HK-2 (cell line): ENCODE measurements around the gene TLCD1.
A peak's percentile ranks its signal among the peaks of the same experiment; 100 is the strongest.
"Not testable (repeated sequence)": the region's sequence is repeated elsewhere in the genome, so short reads cannot be mapped to it uniquely, and the experiment has no call there.

ENCODE experiments used
- DNase-seq: peaks from one replicate; pipeline ENCODE4 v3.0.0-alpha.2; 2018; ENCODE audit not compliant: unreplicated experiment

Gene TLCD1

GRCh38 chr17:28747051-28747691 is 21.1 kb upstream of the TLCD1 start:
- no peak for DNase-seq

GRCh38 chr17:28746611-28747050 is 20.6 kb upstream of the TLCD1 start:
- DNase-seq, result no peak

GRCh38 chr17:28745786-28746411 is 19.9 kb upstream of the TLCD1 start:
- DNase-seq, result peak; percentile 64

DNA sequence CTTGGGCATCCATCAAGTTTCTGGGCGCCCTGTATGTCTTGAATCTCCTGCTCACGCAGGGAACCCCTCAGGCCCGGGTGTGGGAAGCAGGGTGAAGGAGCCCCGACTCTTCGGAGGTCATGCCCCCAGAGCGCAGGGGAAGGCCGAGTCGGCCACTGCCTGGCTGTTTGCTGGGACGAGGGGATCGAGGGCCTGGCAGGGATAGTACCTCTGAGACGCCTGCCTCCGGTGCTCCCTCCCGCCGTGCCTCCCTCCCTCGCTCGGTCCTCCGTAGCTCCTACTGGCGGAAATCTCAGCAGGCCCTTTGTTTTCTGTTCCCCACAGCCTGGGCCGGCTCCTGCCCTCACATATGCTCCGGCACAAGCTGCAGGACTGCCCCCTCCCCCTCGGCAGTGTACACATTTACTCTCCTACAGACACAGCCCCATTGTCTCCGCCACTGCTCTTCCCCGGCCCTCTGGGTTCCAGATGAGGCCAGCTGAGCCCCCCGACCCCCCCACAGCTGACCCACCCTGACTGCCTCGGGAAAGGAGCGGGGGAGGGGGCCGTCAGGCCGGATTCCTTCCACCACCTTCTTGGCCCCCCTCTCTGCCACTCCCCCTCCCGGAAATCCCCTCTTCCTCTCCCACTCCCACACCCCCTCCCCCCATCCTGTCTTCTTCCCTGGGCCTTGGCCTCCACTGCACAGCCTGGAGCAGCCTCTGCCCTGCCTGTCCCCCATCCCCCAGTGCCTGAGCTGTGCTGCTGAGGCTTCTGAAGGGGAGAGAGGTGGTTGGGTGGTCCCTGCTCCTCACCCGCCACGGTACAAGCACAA is 19.1 kb upstream of the TLCD1 start:
- DNase-seq, result peak; percentile 64

- DNase-seq, result peak; percentile 74
Observed at GRCh38 chr17:28744104-28744971, 18.3 kb upstream of the TLCD1 start.

DNA sequence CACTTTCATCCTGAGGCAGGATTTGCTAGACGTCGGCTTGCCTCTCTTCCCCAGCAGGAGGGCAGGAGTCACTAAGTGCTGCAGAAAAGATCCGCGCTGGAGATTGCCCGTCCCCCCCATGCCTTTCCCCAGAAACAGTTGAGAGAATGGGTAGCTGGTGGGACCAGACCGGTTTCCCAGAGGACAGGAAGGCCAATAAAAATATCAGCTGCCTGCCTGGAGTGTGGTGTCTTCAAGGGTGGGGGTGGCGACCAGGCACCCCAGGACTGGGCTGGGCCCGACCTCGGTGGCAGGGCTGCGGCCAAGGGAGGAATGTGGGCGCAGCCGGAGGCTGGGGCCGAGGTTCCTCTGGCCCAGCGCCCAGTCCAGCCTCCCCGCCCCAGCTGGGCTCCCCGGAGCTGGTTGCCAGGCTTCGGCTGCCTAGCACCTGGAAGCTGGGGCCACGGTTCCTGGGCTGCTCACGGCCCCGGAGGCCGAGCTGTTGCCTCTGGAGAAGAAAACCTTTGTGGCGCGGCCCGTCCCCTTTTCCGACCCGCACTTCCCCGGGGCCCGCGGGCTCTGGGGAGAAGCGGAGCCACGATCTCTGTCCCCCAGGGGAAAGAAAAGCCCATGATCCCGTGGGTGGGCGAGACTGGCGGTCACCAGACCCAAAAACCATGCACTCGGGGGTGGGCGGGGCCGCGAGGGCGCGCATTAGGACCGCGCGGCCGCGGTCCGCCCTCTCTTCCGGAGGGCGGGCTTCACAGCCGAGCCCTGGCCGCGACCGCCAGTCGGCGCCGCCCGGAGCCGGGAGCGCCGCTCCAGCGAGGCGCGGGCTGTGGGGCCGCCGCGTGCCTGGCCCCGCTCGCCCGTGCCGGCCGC is 17.4 kb upstream of the TLCD1 start, which contains the start of gene TRAF4:
TSS of gene TRAF4 (plus strand) at position 769 of the 861 bp plus-strand sequence. CDS start 102 bp downstream, outside the sequence.
- peak; percentile 81 for DNase-seq

DNA sequence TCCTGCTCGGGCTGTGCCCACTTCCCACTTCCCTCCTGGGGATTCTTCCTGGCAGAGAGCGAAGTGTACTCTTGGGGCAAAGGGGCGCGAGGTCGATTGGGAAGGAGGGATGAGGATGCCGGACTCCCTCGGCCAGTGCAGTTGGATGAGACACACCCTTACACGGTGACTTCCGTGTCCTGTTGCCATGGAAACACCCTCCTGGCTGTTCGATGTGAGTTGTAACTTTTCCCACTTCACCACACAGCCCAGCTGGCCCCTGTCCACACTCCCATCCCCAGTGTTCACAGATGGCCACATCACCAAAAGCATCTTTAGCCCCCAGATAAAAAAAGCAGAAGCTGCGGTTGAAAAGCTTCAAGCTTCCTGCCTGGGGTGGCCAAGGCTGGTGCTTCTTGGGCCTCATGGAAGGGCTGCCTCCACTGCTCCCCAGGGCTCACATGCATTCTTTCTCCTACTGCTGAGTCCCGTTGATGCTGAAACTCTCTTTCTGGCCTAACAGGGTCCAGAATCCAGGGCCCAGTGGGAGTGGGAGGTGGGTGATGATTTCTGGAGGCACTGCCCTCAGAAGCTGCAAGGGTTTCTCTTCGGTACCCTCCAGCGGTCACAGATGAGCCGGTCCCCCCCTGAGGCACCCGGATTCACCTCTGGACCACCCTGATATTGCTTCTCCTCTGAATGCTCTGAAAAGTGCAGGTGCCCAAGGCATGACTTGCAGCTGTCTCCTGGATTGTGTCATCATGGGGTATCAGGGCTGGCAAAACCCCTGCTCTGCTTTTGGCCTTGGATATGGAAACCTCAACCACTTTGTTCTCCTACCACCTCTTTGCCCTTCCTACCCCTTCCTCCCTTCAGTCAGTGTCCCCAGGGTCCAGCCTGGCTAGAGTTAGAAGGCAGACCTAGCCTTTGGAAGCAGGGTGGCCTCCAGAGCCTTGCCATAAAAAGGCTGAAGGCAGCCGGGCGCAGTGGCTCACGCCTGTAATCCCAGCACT is 15.6 kb upstream of the TLCD1 start:
- no peak for DNase-seq

DNA sequence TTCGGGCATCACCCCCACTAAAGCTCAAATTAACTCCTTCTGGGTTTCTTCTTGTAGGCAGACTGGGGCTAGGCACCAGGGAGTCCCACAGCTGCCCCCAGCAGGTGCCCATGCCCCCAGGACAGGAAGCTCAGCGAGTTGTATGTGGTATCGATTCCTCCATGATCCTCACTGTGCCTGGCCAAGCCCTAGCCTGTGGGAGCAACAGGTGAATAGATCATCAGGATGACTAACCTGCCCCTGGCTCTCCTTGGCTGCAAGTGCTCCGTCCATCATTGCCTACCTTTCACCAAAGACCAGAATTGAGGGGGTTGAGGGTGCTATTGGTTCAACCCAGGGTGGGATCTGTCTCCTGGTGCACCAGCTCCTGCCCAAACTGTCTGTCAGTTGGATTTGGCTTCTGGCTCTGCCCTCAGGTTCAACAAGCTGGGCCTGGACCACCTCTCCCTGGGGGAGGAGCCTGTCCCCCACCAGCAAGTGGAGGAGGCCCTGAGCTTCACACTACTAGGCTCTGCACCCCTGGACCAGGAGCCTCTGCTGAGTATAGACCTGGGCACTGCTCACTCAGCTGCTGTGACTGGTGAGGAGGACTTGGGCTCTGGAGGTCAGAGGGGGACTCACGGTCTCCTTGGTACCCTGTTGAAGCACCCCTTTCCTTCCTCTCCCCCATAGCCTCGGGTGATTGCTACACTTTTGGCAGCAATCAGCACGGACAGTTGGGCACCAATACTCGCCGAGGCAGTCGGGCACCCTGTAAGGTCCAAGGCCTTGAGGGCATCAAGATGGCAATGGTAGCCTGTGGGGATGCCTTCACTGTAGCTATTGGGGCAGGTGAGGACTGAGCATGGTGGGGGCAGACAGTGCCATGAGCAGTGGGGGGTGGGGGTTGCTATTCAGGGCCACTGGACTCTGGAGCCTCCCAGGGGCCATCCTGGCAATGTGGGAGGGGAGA is 14.6 kb upstream of the TLCD1 start:
- DNase-seq, result no peak

DNA sequence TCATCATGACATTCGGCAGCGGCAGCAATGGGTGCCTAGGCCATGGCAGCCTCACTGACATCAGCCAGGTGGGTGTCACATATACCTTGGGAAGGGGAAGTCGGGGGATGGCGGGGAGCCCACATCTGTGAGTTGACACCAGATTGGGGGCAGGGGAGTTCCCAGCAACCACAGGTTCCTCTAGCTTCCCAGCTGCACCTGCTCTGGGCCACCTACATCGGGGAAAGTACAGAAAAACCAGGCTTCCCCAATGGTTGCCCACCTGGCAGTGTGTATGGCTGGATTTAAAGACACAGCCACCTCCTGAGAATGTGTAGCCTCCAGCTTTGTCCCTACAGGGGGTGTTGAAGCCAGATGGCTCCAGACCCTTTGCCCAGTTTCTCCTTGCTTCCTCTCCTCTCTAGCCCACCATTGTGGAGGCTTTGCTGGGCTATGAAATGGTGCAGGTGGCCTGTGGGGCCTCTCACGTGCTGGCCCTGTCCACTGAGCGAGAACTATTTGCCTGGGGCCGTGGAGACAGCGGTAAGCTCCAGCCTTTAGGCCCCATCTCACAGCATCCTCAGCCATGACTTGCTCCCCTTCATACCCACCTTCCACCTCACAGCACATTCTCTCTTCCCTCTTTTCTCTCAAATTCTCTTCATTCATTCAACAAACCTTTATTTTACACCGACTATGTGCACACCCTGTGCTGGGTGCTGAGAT is 12.8 kb upstream of the TLCD1 start:
- DNase-seq, result no peak

DNA sequence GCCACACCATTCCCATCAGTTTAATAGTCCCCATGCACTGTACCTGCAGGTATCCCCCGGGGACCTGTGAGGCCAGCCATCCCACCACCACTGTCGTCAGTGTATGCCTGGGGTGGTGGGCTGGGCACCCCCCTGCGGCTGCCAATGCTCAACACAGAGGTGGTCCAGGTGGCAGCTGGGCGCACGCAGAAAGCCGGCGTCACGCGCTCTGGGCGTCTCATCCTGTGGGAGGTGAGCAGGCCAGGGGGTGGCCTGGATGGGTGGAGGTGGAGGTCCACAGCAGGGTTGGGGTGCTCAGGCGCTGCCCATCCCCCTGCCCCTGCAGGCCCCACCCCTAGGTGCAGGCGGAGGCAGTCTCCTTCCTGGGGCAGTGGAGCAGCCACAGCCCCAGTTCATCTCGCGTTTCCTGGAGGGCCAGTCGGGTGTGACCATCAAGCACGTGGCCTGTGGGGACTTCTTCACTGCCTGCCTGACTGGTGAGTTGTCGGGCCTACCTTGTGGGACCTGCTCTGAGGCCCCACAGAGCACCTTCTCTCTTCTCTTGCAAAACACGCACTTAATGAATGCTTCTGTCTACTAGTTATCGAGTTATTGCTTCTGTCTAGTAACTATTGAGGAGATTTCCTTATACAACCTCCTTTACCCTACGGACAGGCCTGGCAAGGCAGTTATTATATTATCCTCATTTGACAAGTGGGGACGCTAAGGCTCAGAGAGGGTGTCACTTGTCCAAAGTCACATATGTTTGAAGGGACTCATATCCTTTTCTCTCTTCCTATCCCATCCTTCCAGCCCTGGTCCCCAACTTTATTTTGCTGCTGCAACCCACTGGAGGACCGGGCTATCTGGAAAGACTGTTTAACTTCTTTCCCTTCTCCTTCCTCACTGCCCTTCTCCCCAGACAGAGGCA is 12.0 kb upstream of the TLCD1 start:
- DNase-seq, result peak; percentile 81

- DNase-seq, result no peak
Observed at GRCh38 chr17:28737316-28737715, 11.3 kb upstream of the TLCD1 start.

- not testable (repeated sequence) for DNase-seq
Observed at GRCh38 chr17:28735913-28736769, 10.1 kb upstream of the TLCD1 start.

- no peak for DNase-seq
Observed at GRCh38 chr17:28735242-28735722, 9.2 kb upstream of the TLCD1 start.

DNA sequence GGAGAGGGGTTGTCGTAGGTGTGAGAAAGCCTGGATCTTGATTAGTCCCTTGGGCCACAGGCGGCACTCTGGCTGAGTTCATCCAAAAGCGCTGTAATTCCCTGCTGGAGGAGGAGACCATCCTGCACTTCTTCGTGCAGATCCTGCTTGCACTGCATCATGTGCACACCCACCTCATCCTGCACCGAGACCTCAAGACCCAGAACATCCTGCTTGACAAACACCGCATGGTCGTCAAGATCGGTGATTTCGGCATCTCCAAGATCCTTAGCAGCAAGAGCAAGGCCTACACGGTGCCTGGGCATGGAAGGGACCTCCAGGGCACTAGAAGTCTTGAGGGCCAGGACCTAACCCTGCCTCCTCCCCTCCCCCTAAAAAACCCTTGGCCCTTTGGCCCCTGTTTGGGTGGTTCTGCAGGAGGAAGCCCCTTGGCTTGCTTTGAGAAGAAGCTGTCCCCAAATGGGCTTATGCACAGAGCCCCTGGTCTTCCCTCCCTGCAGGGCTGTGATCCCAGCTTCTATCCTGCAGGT is 8.7 kb upstream of the TLCD1 start:
- DNase-seq, result no peak

- no peak for DNase-seq
Observed at GRCh38 chr17:28733346-28733745, 7.3 kb upstream of the TLCD1 start.
